ENCODE data around the gene BCAR3.

DNA sequence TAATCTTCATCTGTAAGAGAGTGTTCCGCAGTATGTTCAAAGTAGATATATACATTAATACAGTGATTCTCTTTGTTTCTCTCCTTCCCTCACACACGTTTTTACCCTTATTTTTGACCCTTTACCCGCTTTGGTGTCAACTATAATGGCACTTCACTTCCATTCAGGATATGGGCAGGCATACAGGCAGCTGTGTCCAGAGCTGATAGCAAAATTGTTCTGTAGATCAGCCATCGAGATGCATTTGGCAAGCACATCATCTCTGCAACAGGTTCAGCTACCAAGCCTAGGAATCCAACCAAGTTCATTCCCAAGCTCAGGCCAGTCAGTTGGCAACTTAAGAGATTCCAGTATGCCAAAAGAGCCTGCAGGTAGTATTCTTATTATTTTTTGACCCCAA, 158.9 kb downstream of the BCAR3 start:
- TF ChIP-seq EZH2 (IDR thresholded peaks at IDR 0.05; ENCODE audit: borderline replicate concordance, low read depth, low read length, severe bottlenecking) (no peak), CTCF (IDR thresholded peaks at IDR 0.05; ENCODE audit: borderline replicate concordance, extremely low read depth, low read length, poor library complexity, severe bottlenecking) (no peak)
